OCI-LY3 (cell line): ENCODE data around the gene RSPRY1.

Source experiments
- H2AFZ ChIP-seq: fragments of 200-600, 300-600 bp; shearing (Covaris generic); 2 replicates; pipeline ENCODE4 v1.6.0; 2014; ENCODE audit warnings: antibody characterized with exemption, low read depth, low read length
- H3K27ac ChIP-seq: fragments of 200-600, 300-600 bp; sonication (generic); 2 replicates; pipeline ENCODE4 v1.5.1; 2014; ENCODE audit warnings: mild to moderate bottlenecking, low read length, moderate library complexity, mixed read lengths
- H3K27me3 ChIP-seq: fragments of 200-600, 300-600 bp; sonication (generic); 2 replicates; pipeline ENCODE4 v1.6.1; 2014; ENCODE audit warnings: low read depth, low read length, mixed read lengths
- H3K36me3 ChIP-seq: fragments of 200-600, 300-600 bp; sonication (generic); replicated peaks from 2 replicates; pipeline ENCODE3; 2014; ENCODE audit warnings: low read depth, low read length, mixed read lengths
- H3K4me1 ChIP-seq: fragments of 300-600, 200-600 bp; sonication (generic); 2 replicates; pipeline ENCODE4 v1.6.1; 2014; ENCODE audit warnings: low read length, mixed read lengths
- H3K4me2 ChIP-seq: fragments of 200-600, 300-600 bp; sonication (generic); 2 replicates; pipeline ENCODE4 v1.6.1; 2014; ENCODE audit warnings: low read length, mixed read lengths
- H3K4me3 ChIP-seq: fragments of 300-600, 200-600 bp; sonication (generic); 2 replicates; pipeline ENCODE4 v1.5.1; 2014; ENCODE audit warnings: antibody characterized with exemption, mild to moderate bottlenecking, low read length, moderate library complexity
- H3K79me2 ChIP-seq: fragments of 300-600, 200-600 bp; shearing (Covaris generic); 2 replicates; pipeline ENCODE4 v1.6.1; 2014; ENCODE audit warnings: mild to moderate bottlenecking, low read length, mixed read lengths
- H3K9ac ChIP-seq: fragments of 300-600, 200-600 bp; shearing (Covaris generic); 2 replicates; pipeline ENCODE4 v1.6.0; 2014; ENCODE audit warnings: mild to moderate bottlenecking, low read length, moderate library complexity
- H3K9me3 ChIP-seq: fragments of 200-600, 300-600 bp; shearing (Covaris generic); 2 replicates; pipeline ENCODE4 v1.6.1; 2014; ENCODE audit warnings: low read length, mixed read lengths; ENCODE audit not compliant: insufficient read depth
- H4K20me1 ChIP-seq: fragments of 200-600, 300-600 bp; sonication (generic); 2 replicates; pipeline ENCODE4 v1.6.1; 2016; ENCODE audit warnings: low read length, mixed read lengths; ENCODE audit not compliant: insufficient read depth
- CTCF ChIP-seq: fragments of 200-600, 300-600 bp; sonication (generic); IDR thresholded peaks from 2 replicates; pipeline ENCODE4 v1.5.1; 2014; ENCODE audit warnings: antibody characterized with exemption, low read length, low read depth
- EZH2phosphoT487 ChIP-seq: fragments of 200-600 bp; shearing (Covaris generic); IDR thresholded peaks from 2 replicates; pipeline ENCODE4 v1.6.1; 2018; ENCODE audit warnings: antibody characterized with exemption, mixed run types, low read depth

The RSPRY1 gene

GRCh38 chr16:57236022-57236350 is 49.9 kb downstream of the RSPRY1 start:
- Histone ChIP-seq H3K4me2 (no peak overlapping the region), H3K4me3 (no peak overlapping the region), H4K20me1 (no peaks in the 10 kb centered on the region), H3K4me1 (peaks cover 16% of the 10 kb centered on the region), H3K79me2 (no peaks in the 10 kb centered on the region), H3K27me3 (no peaks in the 10 kb centered on the region), H3K27ac (no peak overlapping the region), H3K36me3 (peaks cover 53% of the 10 kb centered on the region), H3K9me3 (no peaks in the 10 kb centered on the region), H2AFZ (no peak overlapping the region), H3K9ac (no peak overlapping the region)
- no peak for TF ChIP-seq EZH2phosphoT487
- TF ChIP-seq CTCF: no peak

GRCh38 chr16:57238682-57239081 is 52.6 kb downstream of the RSPRY1 start:
- H3K27ac ChIP-seq: no peak overlapping the region
- no peaks in the 10 kb centered on the region for H3K27me3 ChIP-seq
- no peak overlapping the region for H3K4me3 ChIP-seq
- peaks cover 33% of the 10 kb centered on the region for H3K36me3 ChIP-seq
- no peaks in the 10 kb centered on the region for H3K9me3 ChIP-seq
- H3K4me1 ChIP-seq: peaks cover 23% of the 10 kb centered on the region
- H3K9ac ChIP-seq: no peak overlapping the region
- no peak overlapping the region for H2AFZ ChIP-seq
- TF ChIP-seq EZH2phosphoT487 (no peak), CTCF (no peak)
- H4K20me1 ChIP-seq: no peaks in the 10 kb centered on the region
- H3K79me2 ChIP-seq: no peaks in the 10 kb centered on the region
- H3K4me2 ChIP-seq: no peak overlapping the region

DNA sequence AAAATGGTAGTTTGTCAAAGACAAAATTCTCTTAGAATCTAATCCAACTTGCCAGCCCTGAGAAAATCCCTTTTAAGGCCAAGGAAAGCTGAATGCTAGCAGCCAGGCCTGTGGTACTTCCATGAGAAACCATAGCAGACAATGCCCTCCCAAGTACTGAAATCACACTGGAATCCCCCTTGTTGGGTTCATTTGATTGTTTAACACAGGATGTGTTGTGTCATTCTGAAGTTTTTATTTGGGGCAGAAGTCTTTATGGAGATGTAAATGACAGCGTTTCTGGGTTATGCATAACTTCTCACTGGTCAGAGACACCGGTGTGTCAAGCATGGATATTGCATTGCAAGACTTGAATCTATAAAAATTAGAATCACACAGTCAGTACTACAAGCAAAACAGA is 53.0 kb downstream of the RSPRY1 start:
- Histone ChIP-seq H3K4me2 (no peak overlapping the region), H3K36me3 (peaks cover 30% of the 10 kb centered on the region), H3K4me3 (no peak overlapping the region), H3K79me2 (no peaks in the 10 kb centered on the region), H3K9ac (no peak overlapping the region), H3K9me3 (no peaks in the 10 kb centered on the region), H3K27ac (no peak overlapping the region), H3K27me3 (no peaks in the 10 kb centered on the region), H3K4me1 (peaks cover 23% of the 10 kb centered on the region), H4K20me1 (no peaks in the 10 kb centered on the region), H2AFZ (no peak overlapping the region)
- TF ChIP-seq EZH2phosphoT487 (no peak), CTCF (no peak)

DNA sequence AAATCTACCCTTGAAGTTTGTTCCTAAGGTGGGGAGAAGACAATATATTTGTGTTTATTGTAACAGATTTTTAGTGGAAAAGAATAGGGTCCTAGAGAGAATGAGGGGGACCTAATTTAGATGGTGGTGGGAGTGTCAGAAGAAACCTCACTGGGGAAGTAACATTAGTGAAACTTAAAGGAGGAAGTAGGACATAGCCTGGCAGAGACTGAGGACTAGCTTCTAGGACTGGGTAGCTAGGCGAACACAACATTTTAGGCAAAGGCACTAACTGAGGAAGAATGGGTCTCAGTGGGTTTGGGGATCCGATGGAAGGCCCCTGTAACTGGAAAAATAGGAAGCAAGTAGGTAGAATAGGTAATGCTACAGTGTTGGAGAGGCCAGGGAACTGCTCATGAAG is 54.7 kb downstream of the RSPRY1 start:
- Histone ChIP-seq H2AFZ (no peak overlapping the region), H3K4me1 (peaks cover 21% of the 10 kb centered on the region), H4K20me1 (no peaks in the 10 kb centered on the region), H3K36me3 (peaks cover 16% of the 10 kb centered on the region), H3K9me3 (no peaks in the 10 kb centered on the region), H3K79me2 (no peaks in the 10 kb centered on the region), H3K9ac (0 out of 2 replicates have a peak overlapping the region, but pooled peaks have one; percentile 6), H3K27me3 (no peaks in the 10 kb centered on the region), H3K4me2 (peak overlapping the region; percentile 55), H3K27ac (peak overlapping the region; percentile 47), H3K4me3 (peak overlapping the region; percentile 11; the same call in 1 of the 2 replicates)
- TF ChIP-seq EZH2phosphoT487: no peak
- no peak for TF ChIP-seq CTCF
